GM06990 (cell line): ENCODE data around the gene TLDC2.
"Not testable (repeated sequence)": the region's sequence is repeated elsewhere in the genome, so short reads cannot be mapped to it uniquely, and the experiment has no call there.

Experiments
- DNase-seq: peaks from one replicate; pipeline ENCODE4 v3.0.0-alpha.2; 2011; ENCODE audit not compliant: insufficient read length; ENCODE audit errors: extremely low read depth
- H3K27me3 ChIP-seq: replicated peaks from 2 replicates; pipeline ENCODE4 v1.6.0; 2011; ENCODE audit warnings: low read length; ENCODE audit not compliant: control insufficient read depth, insufficient read depth
- H3K36me3 ChIP-seq: 2 replicates; pipeline ENCODE4 v1.5.1; 2011; ENCODE audit warnings: low read length; ENCODE audit not compliant: control insufficient read depth, insufficient read depth
- H3K4me3 ChIP-seq: replicated peaks from 2 replicates; pipeline ENCODE4 v1.5.1; 2011; ENCODE audit warnings: low read depth, mild to moderate bottlenecking, control low read depth, low read length
- TF ChIP-seq, protein P1 (sequence below): IDR thresholded peaks from 2 replicates; pipeline ENCODE4 v1.5.1; 2011; ENCODE audit warnings: low read length, control low read depth, mild to moderate bottlenecking, inconsistent platforms; ENCODE audit not compliant: insufficient read depth, poor library complexity, severe bottlenecking

The TLDC2 gene

GRCh38 chr20:36888880-36889516 lies 13.1 kb downstream of the TLDC2 start:
- no peak overlapping the region for H3K4me3 ChIP-seq
- H3K36me3 ChIP-seq: peaks cover 10% of the 10 kb centered on the region
- TF ChIP-seq, protein P1, sequence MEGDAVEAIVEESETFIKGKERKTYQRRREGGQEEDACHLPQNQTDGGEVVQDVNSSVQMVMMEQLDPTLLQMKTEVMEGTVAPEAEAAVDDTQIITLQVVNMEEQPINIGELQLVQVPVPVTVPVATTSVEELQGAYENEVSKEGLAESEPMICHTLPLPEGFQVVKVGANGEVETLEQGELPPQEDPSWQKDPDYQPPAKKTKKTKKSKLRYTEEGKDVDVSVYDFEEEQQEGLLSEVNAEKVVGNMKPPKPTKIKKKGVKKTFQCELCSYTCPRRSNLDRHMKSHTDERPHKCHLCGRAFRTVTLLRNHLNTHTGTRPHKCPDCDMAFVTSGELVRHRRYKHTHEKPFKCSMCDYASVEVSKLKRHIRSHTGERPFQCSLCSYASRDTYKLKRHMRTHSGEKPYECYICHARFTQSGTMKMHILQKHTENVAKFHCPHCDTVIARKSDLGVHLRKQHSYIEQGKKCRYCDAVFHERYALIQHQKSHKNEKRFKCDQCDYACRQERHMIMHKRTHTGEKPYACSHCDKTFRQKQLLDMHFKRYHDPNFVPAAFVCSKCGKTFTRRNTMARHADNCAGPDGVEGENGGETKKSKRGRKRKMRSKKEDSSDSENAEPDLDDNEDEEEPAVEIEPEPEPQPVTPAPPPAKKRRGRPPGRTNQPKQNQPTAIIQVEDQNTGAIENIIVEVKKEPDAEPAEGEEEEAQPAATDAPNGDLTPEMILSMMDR: no peak
- no peak for DNase-seq
- no peaks in the 10 kb centered on the region for H3K27me3 ChIP-seq

DNA sequence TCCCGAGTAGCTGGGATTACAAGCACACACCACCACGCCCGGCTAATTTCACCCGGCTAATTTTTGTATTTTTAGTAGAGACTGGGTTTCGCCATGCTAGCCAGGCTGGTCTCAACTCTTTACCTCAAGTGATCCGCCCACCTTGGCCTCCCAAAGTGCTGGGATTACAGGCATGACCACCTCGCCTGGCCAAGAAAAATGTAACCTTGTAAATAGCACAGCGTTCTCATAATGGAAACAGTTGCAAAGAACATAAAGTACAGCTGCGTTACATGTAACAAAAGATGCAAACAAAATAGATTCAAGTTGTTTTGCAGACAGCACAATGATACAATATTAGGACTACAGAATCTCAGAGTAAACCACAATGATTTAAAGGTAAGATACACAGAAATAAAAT lies 14.6 kb downstream of the TLDC2 start:
- DNase-seq: no peak
- Histone ChIP-seq H3K4me3 (no peak overlapping the region), H3K36me3 (peaks cover 10% of the 10 kb centered on the region), H3K27me3 (no peaks in the 10 kb centered on the region)
- TF ChIP-seq, protein P1: no peak

- Histone ChIP-seq H3K27me3 (no peaks in the 10 kb centered on the region), H3K36me3 (peaks cover 10% of the 10 kb centered on the region), H3K4me3 (no peak overlapping the region)
- no peak for DNase-seq
- TF ChIP-seq, protein P1: no peak
These were observed 15.3 kb downstream of the TLDC2 start for GRCh38 chr20:36891211-36891610.

GRCh38 chr20:36893801-36894200 lies 17.9 kb downstream of the TLDC2 start:
- no peak for DNase-seq
- Histone ChIP-seq H3K27me3 (no peaks in the 10 kb centered on the region), H3K36me3 (peaks cover 12% of the 10 kb centered on the region), H3K4me3 (no peak overlapping the region)
- TF ChIP-seq, protein P1: no peak

DNA sequence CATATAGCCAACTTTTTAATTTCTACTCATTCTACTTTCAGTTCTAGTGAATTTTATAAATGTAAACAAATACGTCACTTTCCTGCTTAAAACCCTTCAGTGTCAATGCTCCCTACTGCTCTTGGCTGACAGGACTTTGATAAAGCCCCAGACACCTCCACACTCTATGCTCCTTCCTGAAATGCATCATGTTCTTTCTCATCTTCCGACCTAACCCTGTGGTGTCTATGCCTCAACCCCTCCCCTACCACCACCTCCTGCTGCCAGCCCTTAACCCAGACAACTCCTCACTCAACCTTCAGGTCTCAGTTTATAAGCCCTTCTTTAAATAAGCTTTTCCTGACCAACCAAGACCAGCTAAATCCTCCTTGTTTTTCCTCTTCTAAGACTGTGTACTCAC lies 19.1 kb downstream of the TLDC2 start:
- no peak for DNase-seq
- Histone ChIP-seq H3K27me3 (no peaks in the 10 kb centered on the region), H3K36me3 (peaks cover 12% of the 10 kb centered on the region), H3K4me3 (no peak overlapping the region)
- TF ChIP-seq, protein P1: no peak

DNA sequence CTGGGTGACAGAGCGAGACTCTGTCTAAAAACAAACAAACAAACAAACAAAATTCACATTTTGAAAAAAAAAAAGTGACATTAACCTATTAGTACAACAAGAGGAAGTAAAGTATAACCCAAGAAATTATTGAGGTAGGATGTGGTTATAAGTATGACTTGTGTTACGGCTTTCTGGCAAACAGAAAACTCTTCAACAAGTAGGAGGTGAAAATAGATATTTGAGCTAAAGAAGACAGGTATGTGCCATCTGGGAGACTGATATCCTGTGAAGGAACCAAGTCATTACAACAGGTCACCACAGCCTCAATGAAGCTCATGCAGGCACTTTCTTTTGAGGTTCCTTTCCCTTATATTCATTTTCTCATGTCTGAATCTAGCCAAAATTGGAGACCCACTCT lies 28.8 kb downstream of the TLDC2 start:
- DNase-seq: no peak
- no peak overlapping the region for H3K4me3 ChIP-seq
- peaks cover 3% of the 10 kb centered on the region for H3K36me3 ChIP-seq
- H3K27me3 ChIP-seq: no peaks in the 10 kb centered on the region
- TF ChIP-seq, protein P1: no peak

- not testable (repeated sequence) for H3K27me3 ChIP-seq, DNase-seq, H3K4me3 ChIP-seq, H3K36me3 ChIP-seq
These were observed 29.6 kb downstream of the TLDC2 start for GRCh38 chr20:36905566-36905965.

GRCh38 chr20:36906086-36906485 lies 30.1 kb downstream of the TLDC2 start:
- not testable (repeated sequence) for H3K27me3 ChIP-seq, DNase-seq, H3K4me3 ChIP-seq, H3K36me3 ChIP-seq
